GM10266 (cell line): ENCODE data around the gene TCF12.
"Not testable (repeated sequence)": the region's sequence is repeated elsewhere in the genome, so short reads cannot be mapped to it uniquely, and the experiment has no call there.

Experiments used
- DNase-seq: peaks from one replicate; pipeline ENCODE4 v3.0.0; 2012; ENCODE audit errors: extremely low spot score
- CTCF ChIP-seq: IDR thresholded peaks from 2 replicates; pipeline ENCODE4 v1.5.1; 2012; ENCODE audit warnings: mild to moderate bottlenecking, low read depth; ENCODE audit not compliant: control insufficient read depth, insufficient read depth; ENCODE audit errors: missing control alignments

TCF12 gene

GRCh38 chr15:57089815-57090495, 171.5 kb downstream of the TCF12 start:
- no peak for TF ChIP-seq CTCF

GRCh38 chr15:57090496-57090859, 172.0 kb downstream of the TCF12 start:
- DNase-seq = no peak
- no peak for TF ChIP-seq CTCF

More at GRCh38 chr15:57089815-57090495, 171.5 kb downstream of the TCF12 start:
- no peak for DNase-seq

DNA sequence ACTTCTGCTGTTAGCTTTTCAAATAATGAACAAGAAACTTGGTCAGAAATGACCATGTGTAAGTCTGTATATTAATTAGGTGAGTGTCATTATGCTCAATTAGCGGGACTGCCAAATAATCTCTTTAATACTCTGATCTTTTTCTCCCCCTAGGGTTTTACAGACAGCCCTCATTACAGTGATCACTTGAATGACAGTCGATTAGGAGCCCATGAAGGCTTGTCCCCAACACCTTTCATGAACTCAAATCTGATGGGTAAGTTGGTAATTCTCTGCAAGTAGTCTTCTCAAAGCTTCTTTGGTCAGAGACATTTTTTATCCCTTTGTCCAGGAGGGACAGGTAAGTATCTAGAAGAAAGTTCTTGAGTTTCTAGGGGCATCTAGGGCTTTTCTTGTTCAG, 173.2 kb downstream of the TCF12 start:
- no peak for TF ChIP-seq CTCF
- DNase-seq = no peak

GRCh38 chr15:57092252-57092651, 173.8 kb downstream of the TCF12 start:
- no peak for TF ChIP-seq CTCF
- DNase-seq = no peak

DNA sequence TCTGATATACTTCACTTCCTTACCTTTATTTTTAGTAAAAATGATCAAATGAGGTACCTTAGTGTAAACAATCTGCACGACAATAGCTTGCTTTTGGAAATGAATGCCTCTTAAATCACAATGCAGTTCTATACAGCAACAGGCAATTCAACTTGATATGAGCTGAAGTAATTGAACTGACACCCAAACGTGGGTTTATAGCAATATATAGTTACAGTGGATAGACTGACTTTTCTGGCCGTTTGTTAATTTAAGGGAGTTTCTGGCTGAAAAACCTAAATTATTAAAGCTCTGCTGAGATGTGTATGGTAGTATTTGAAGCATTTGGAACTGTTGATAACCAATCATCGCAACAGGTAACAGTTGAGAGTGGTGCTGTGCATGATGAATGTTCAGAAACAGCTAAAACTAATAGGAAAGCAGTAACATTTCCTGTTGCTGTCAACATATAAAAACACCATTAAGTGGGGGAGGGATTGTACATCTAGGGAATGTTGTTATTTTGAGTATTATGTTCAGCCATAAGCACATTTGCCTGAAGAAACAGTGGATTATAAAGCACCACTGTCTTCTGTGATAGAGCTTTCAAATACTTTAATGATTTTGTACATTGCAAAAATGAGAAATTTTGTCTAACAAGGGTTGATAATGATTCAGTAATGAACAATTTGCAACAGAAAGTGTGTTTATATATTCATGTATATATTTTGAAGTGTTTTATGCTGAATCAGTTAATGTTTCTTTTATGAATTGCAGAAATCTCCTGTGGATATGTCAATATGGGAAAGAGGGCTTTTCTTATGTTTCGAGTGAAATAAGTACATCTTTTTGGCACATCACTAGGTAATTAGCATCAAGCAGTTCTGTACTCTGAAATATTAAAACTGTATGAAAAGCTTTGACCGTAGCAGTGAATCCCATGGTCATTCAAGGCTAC, 176.1 kb downstream of the TCF12 start:
- DNase-seq = no peak
- TF ChIP-seq CTCF = no peak

DNA sequence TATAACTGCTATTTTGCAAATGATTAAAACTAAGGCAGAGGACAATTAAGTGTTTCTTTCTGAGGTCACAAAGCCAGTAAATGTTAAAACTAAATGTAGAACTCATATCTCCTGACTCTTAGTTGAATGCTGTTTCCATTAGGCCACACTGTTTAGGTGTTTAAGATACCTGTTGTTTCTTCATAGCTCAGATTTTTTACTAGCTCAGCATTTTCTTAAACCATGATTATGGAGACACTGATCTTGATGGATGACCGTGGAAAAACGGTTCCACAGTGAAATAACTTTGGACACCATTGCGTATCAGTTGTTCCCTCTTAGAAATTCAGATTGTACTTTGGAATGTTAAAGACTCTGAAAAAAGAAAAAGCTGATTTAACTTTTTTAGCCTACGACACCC, 177.5 kb downstream of the TCF12 start:
- DNase-seq = no peak
- TF ChIP-seq CTCF = no peak

- no peak for DNase-seq
- no peak for TF ChIP-seq CTCF
Observed at GRCh38 chr15:57097246-57097645, 178.8 kb downstream of the TCF12 start.

GRCh38 chr15:57097919-57098543, 179.6 kb downstream of the TCF12 start:
- not testable (repeated sequence) for DNase-seq
